HCT116 (cell line): ENCODE results near the gene SPSB4. TPM values are rescaled to one million over a fixed set of nuclear protein-coding genes. Genes with fewer than 3 reads are reported as not detected.

ENCODE experiments used
- ATAC-seq: fragments of 200-7000 bp; cut with Tn5 transposase; 2 replicates; pipeline ENCODE4 v1.9.1; 2020; ENCODE audit warnings: mild to moderate bottlenecking, moderate library complexity
- BruUV-seq: library from RNA; stranded (reverse); fragments of 400-500 nt; replicated peaks from 2 replicates; lab custom pipeline; 2021; lab: Mats Ljungman, UMichigan
- CTCF ChIA-PET: fragments of 300-600 bp; sonication (Branson Sonifier 250); formaldehyde crosslinking; loops from one replicate; lab custom pipeline; 2021; ENCODE audit warnings: antibody characterized with exemption; lab: Charles Lee
- POLR2A ChIA-PET: fragments of 300-600, 350-600 bp; sonication (Branson Sonifier 250); formaldehyde crosslinking; loops from one replicate; lab custom pipeline; 2021; ENCODE audit warnings: antibody characterized with exemption; lab: Charles Lee
- RAD21 ChIA-PET, 2 experiments: fragments of 300-600 bp; sonication (Branson Sonifier 250); formaldehyde crosslinking; loops; one replicate each; lab custom pipeline; 2023; ENCODE audit warnings: low total read pairs in 2 of 2; ENCODE audit not compliant: uncharacterized antibody in 2 of 2, unreplicated experiment in 2 of 2, low non-redundant PET in 1 of 2; lab: Charles Lee
- DNase-seq: peaks from one replicate; pipeline ENCODE4 v3.0.0-alpha.2; 2010; ENCODE audit warnings: low read depth, low spot score
- H2AFZ ChIP-seq: fragments of 200-600 bp; shearing (Covaris generic), sonication (generic); 2 replicates; pipeline ENCODE4 v1.6.1; 2017; ENCODE audit warnings: low read depth, mixed run types, mixed read lengths, antibody characterized with exemption, low read length; ENCODE audit not compliant: poor library complexity, severe bottlenecking
- H3K27ac ChIP-seq: 2 replicates; pipeline ENCODE4 v1.5.1; 2012; ENCODE audit warnings: low read depth, low read length
- H3K27me3 ChIP-seq: fragments of 200-600 bp; sonication (generic); 2 replicates; pipeline ENCODE4 v1.6.1; 2016; ENCODE audit warnings: mixed run types, low read length, mixed read lengths; ENCODE audit not compliant: insufficient read depth
- H3K36me3 ChIP-seq, 2 experiments: fragments of 200-500 bp in 1 of 2; fragments of 200-600 bp in 1 of 2; sonication (Bioruptor generic) in 1 of 2; sonication (generic) in 1 of 2; 2 replicates each; pipeline versions ENCODE4 v1.5.1 to v1.6.1; 2014 to 2016; ENCODE audit warnings: low read length in 2 of 2, inconsistent platforms in 1 of 2, mixed read lengths in 1 of 2, mixed run types in 1 of 2; ENCODE audit not compliant: insufficient read depth in 2 of 2, control insufficient read depth in 1 of 2
- H3K4me1 ChIP-seq, 2 experiments: fragments of 200-600 bp in 1 of 2; sonication (generic) in 1 of 2; 2 replicates each; pipeline versions ENCODE4 v1.5.1 to v1.6.1; 2012 to 2017; ENCODE audit warnings: low read length in 2 of 2, inconsistent platforms in 1 of 2, mild to moderate bottlenecking in 1 of 2, mixed read lengths in 1 of 2, mixed run types in 1 of 2, moderate library complexity in 1 of 2; ENCODE audit not compliant: insufficient read depth in 2 of 2, control insufficient read depth in 1 of 2
- H3K4me2 ChIP-seq: fragments of 200-600 bp; sonication (generic); 2 replicates; pipeline ENCODE4 v1.6.1; 2017; ENCODE audit warnings: mixed run types, low read length, mixed read lengths
- H3K4me3 ChIP-seq, 2 experiments: fragments of 200-600 bp in 1 of 2; sonication (generic) in 1 of 2; replicated peaks in 1 of 2; 2 replicates each; pipeline ENCODE4 v1.5.1; 2011 to 2016; ENCODE audit warnings: low read length in 2 of 2, control low read depth in 1 of 2, low read depth in 1 of 2, mild to moderate bottlenecking in 1 of 2, mixed read lengths in 1 of 2, mixed run types in 1 of 2
- H3K79me2 ChIP-seq: fragments of 200-600 bp; sonication (generic); 2 replicates; pipeline ENCODE4 v1.6.1; 2017; ENCODE audit warnings: mild to moderate bottlenecking, mixed run types, low read length, moderate library complexity, mixed read lengths; ENCODE audit not compliant: insufficient read depth
- H3K9ac ChIP-seq: fragments of 200-600 bp; sonication (generic); 2 replicates; pipeline ENCODE4 v1.6.1; 2016; ENCODE audit warnings: low read length, mixed read lengths
- H3K9me2 ChIP-seq: fragments of 200-600 bp; sonication (generic), shearing (Covaris generic); 2 replicates; pipeline ENCODE4 v1.6.1; 2017; ENCODE audit warnings: mixed run types, mild to moderate bottlenecking, moderate library complexity; ENCODE audit not compliant: insufficient read depth
- H3K9me3 ChIP-seq, 2 experiments: fragments of 200-500 bp in 1 of 2; fragments of 200-600 bp in 1 of 2; sonication (Bioruptor generic) in 1 of 2; sonication (generic) in 1 of 2; 2 replicates each; pipeline ENCODE4 v1.6.1; 2014 to 2017; ENCODE audit warnings: low read length in 2 of 2, mixed read lengths in 2 of 2, inconsistent platforms in 1 of 2, low read depth in 1 of 2, mild to moderate bottlenecking in 1 of 2, mixed run types in 1 of 2, moderate library complexity in 1 of 2; ENCODE audit not compliant: control insufficient read depth in 1 of 2, insufficient read depth in 1 of 2
- H4K20me1 ChIP-seq: fragments of 200-600 bp; sonication (generic), shearing (Covaris generic); 2 replicates; pipeline ENCODE4 v1.6.1; 2017; ENCODE audit warnings: mixed run types, mild to moderate bottlenecking, moderate library complexity; ENCODE audit not compliant: insufficient read depth
- CBX3 ChIP-seq: IDR thresholded peaks from 2 replicates; pipeline ENCODE4 v1.6.1; 2012; ENCODE audit warnings: low read depth
- CEBPB ChIP-seq: IDR thresholded peaks from 2 replicates; pipeline ENCODE4 v1.6.1; 2012; ENCODE audit warnings: low read depth
- EGR1 ChIP-seq: IDR thresholded peaks from 2 replicates; pipeline ENCODE4 v1.6.1; 2012; ENCODE audit warnings: low read depth
- ELF1 ChIP-seq: IDR thresholded peaks from 2 replicates; pipeline ENCODE4 v1.6.1; 2012; ENCODE audit warnings: low read depth, borderline replicate concordance
- FOSL1 ChIP-seq: IDR thresholded peaks from 2 replicates; pipeline ENCODE4 v1.6.1; 2012; ENCODE audit warnings: low read depth
- POLR2AphosphoS5 ChIP-seq: IDR thresholded peaks from 2 replicates; pipeline ENCODE4 v1.6.1; 2011; ENCODE audit warnings: mild to moderate bottlenecking, low read depth, low read length, moderate library complexity
- RAD21 ChIP-seq: IDR thresholded peaks from 2 replicates; pipeline ENCODE4 v1.6.1; 2012; ENCODE audit warnings: low read depth, mild to moderate bottlenecking
- REST ChIP-seq: IDR thresholded peaks from 2 replicates; pipeline ENCODE4 v1.6.1; 2012; ENCODE audit warnings: low read depth
- TCF7L2 ChIP-seq: IDR thresholded peaks from 2 replicates; pipeline ENCODE4 v1.7.0; 2011; ENCODE audit warnings: borderline replicate concordance, inconsistent platforms; ENCODE audit not compliant: insufficient read depth, insufficient read length; ENCODE audit errors: extremely low read depth
- YY1 ChIP-seq: IDR thresholded peaks from 2 replicates; pipeline ENCODE4 v1.6.1; 2011; ENCODE audit warnings: low read length, low read depth, moderate library complexity, mild to moderate bottlenecking; ENCODE audit not compliant: insufficient replicate concordance; ENCODE audit errors: extremely low read depth
- ZNF274 ChIP-seq: fragments of 200-500 bp; sonication (Bioruptor generic); IDR thresholded peaks from 2 replicates; pipeline ENCODE4 v1.6.1; 2014; ENCODE audit warnings: mild to moderate bottlenecking, low read depth, low read length, inconsistent platforms
- intact Hi-C: fragments of 100-400 bp; cut with micrococcal nuclease; formaldehyde crosslinking; loops from 2 replicates; pipeline ENCODE4 v1.10.0; 2022
- total RNA-seq: library from RNA; stranded (reverse); gene quantifications from one replicate; pipeline ENCODE4 v1.2.1, GENCODE V29; 2021; ENCODE audit not compliant: unreplicated experiment

SPSB4 gene
- total RNA-seq, 1 experiment from 2014 or later: 0.57 TPM

GRCh38 chr3:141125351-141125750 lies 74.2 kb downstream of the SPSB4 start:
- Histone ChIP-seq H3K27me3 (peaks cover 14% of the 10 kb centered on the region), H3K4me2 (no peak overlapping the region), H3K9ac (no peak overlapping the region), H4K20me1 (no peaks in the 10 kb centered on the region)
- DNase-seq: no peak
- TF ChIP-seq RAD21: no peak
- no peak for TF ChIP-seq ELF1
- TF ChIP-seq POLR2AphosphoS5: no peak
- TF ChIP-seq REST: no peak
- TF ChIP-seq CBX3: no peak
- no peak for TF ChIP-seq TCF7L2
- no peak for TF ChIP-seq FOSL1
- no peak for TF ChIP-seq ZNF274
- no peak for TF ChIP-seq CEBPB
- TF ChIP-seq EGR1: no peak
- TF ChIP-seq YY1: no peak
- TF ChIP-seq, all 23 proteins: peak for 0
- BruUV-seq: no TSS peak
- RAD21 ChIA-PET: no interaction called here
- POLR2A ChIA-PET: no interaction called here
- CTCF ChIA-PET: no interaction called here
- H3K9me3 ChIP-seq: no peaks in the 10 kb centered on the region
- H3K4me3 ChIP-seq: no peak overlapping the region
- H3K9me2 ChIP-seq: no peaks in the 10 kb centered on the region
- H3K27ac ChIP-seq: no peak overlapping the region
- H3K79me2 ChIP-seq: no peaks in the 10 kb centered on the region
- ATAC-seq: no peak
- no peaks in the 10 kb centered on the region for H3K36me3 ChIP-seq
- no peaks in the 10 kb centered on the region for H3K4me1 ChIP-seq
- intact Hi-C loops: no loop called here
- H2AFZ ChIP-seq: no peak overlapping the region
